Ramos (cell line): ENCODE results near the gene PAAF1.

Experiments
- in situ Hi-C: fragments of 300-500 bp; cut with MboI; formaldehyde crosslinking; loops from one replicate; pipeline ENCODE4 v1.14.3; 2022; ENCODE audit warnings: low sequenced_read_pairs; ENCODE audit not compliant: unreplicated experiment

The PAAF1 gene

DNA sequence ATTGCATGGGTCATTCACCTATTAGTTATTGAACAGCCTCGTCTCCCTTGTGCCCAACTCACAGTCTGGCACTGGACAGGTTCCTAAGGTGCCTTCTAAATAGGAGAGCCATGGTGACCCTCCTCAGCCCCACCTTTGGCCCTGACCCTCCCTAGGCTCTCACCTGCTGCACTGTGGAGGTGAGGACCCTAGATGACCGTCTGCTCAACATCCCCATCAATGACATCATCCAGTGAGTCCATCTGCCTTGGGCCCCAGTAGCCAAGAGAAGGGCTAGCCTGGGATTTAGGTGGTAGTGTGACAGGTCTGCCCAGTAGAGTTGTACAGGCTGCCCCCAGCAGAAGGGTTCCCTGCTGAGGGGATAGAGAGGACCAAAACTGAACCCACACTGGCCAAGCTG lies 92.3 kb downstream of the PAAF1 start:
- in situ Hi-C loops = loop anchor here (5.0 kb wide), 2 partner anchors 68 to 478 kb away; no protein-coding TSS in a partner anchor

DNA sequence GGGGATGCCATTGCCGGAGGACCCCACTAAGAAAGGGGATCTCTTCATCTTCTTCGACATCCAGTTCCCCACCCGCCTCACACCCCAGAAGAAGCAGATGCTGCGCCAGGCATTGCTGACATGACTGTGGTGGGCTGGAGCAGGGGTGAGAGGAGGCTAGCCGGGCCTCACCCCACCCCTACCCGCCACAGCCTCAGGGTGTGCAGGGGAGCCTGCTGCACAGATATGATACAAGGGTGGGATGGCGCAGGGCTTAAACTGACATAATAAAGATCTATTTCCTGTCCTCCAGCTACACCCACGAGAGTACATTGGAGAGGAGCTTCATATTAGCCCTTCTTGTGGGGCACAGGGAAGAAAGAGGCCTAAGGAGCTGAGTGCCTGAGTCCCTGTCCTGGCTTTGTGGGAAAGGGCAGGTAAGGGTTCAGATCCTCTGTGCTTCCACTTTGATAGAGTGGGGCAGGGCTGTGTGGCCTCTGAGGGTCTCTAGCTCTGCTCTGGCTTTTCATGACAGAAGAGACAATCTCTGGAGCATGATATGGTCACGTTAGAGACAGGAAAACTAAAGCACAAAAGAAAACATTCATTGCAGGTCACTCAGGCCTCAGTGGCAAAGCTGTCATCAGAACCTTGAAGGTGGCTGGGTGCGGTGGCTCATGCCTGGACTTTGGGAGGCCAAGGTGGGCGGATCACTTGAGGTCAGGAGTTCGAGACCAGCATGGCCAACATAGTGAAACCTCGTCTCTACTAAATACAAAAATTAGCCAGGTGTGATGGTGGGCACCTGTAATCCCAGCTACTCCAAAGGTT lies 93.4 kb downstream of the PAAF1 start:
- in situ Hi-C loops = loop anchor here (5.0 kb wide), 2 partner anchors 67 to 477 kb away; no protein-coding TSS in a partner anchor

DNA sequence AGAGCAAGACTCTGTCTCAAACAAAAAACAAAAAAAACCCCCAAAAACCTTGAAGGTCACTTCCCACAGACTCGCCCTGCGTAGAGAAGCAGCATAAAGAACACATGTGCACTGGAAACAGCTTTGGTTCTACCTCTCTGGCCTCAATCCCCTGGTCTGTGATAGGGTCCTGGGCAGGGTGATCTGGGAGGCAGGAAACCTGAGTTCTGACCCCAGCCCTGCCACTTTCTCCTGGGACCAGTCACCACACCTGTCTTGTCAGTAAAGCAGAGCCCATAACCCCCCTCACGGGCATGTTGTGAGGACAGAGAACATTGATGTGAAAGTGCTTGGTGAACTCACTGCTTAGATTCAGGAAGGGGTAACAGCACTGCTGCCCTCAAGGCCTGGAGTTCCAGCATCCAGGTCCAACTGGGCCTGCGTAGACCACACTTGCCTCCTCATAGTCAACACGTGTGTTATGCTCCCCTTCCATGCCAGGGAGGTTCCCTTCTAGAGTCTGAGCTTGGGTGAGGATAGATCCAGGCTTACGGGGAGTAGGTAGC lies 94.4 kb downstream of the PAAF1 start:
- in situ Hi-C loops = no loop called here

DNA sequence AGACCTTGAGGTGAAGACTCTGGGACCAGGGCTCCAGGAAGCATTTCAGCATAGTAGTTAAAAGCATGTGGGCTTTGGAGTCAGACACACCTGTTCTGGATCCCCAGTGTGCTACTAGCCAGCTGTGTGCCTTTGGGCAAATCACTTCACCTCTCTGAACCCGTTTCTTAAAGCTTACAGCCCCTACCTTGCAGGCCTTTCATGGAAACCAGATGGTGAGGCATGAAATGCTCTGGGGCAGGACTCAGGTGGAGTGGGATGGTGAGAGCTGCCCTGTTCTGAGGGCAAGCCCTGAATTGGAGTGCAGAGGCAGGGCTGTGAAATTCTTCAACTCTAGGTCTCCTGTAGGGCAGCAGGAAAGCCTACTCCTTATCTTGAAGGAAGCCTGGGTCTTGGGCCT lies 95.4 kb downstream of the PAAF1 start:
- in situ Hi-C loops = no loop called here

DNA sequence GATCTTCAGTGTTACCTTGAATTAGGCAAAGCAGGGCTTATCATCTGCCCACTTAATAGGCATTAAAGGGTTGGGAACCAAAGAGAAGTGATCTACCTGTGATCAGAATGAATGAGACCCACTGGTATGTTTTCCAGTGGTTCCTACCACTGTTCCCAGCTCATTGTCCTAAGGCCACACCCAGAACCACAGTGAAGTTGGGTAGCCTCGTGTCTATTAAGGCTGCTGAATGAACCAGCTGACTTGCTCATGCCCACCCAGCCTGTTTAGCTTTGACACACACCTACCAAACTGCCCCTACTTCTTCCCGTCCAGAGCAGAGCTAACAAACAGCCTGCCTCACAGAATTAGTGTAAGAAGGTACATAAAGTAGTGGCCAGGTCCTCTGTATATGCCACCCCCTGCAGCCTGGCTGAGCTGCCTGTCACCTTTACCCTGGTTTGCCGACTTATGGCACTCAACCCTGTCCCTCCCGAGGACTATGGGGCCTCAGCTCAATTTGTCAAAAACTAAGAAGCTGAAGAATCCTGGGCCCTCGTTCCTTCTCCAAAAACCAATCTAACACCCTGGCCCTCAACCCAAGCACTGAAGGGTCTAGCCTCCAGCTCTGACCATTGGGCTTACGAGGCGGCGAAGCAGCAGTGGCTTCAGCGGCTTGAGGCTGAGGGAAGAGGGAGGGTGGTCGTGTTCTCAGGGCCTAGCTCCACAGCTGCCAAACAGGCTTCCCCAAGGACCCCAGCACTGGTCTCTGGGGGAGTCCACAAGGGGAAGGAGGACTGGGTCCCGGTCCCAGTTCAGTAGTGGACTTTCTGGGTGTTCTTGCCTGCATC lies 96.0 kb downstream of the PAAF1 start:
- in situ Hi-C loops = no loop called here

DNA sequence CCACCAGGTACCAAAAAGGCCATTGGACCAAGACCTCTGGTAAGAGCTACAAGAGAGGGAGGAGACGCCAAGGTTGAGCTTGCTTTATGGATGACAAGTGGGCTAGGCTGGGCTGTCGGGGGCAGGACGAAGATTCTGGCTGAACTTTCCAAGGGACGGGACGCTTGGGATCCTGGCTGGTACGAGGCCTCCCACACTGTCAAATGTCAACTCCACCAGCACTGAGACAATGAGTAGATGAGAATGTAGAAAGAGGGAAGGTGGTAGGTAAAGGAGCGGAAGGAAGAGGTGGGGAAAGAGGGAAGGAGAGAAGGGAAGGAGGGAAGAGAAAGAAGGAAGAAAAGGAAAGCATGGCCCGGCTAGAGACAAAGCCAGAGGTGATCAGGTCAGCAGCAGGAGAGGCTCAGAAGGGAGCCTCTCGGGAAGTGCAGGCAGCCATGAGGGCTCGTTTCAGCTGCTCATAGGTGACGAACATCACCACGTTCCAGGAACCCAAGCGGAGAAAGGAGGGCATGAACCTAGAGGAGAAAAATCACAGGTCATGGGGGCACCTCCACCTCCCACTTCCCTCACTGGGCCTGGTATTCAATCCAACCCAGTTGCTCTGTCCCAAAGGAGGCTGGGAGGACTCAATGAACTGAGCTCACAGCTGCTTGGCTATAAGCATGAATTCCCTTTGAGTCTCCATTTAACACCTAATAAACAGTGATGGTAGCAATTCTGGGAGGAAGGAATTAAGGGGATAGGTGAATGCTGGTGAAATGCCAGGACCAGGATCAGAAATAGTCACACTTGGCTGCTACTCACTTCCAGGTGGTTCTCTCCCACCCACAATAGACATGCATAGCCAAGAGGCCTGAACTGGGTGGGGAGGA lies 98.0 kb downstream of the PAAF1 start:
- in situ Hi-C loops = no loop called here

DNA sequence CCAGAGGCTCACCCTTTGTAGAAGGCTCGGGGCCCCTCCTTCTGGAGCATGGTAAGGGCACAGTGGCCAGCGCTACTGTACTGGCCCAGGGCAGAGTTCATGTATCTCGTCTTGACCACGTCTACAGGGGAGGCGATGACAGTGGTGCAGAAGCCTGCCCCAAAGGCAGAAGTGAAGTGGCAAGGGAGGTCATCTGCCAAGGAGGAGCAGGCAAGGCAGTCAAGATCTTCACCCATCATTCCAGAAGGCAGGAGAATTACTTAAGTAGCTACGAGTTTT lies 98.6 kb downstream of the PAAF1 start:
- in situ Hi-C loops = no loop called here

DNA sequence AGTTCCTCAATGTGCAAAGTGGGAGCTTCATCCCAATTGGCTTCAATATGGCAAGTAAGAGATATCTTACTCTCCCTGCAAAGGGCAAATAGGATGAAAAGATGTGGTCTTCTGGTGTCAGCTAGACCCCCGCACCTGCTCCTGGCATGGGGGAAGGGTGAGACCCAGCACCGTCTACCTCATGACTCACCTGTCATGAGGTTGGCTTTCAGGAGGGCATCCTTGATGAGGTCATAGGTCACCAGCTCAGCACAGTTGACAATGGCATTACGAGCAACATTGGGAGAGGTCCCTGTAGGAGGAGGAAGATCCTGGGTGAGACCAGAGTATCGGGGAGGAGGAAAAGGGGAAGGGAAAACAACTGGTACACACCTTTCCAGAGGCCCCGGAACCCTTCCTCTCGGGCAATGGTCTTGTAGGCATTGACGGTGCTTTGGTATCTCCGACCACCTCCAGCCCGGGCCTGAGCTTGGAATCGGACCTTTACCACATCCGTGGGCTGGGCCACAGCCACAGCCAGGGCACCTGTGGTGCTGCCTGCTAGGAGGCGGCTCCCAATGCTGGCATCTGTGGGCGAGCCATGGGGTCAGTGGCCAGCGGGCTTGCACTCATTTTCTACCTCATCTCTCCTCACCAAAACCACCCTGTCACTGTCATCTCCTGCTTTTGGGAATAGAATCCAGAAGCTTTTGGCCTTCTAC lies 99.8 kb downstream of the PAAF1 start:
- in situ Hi-C loops = no loop called here

DNA sequence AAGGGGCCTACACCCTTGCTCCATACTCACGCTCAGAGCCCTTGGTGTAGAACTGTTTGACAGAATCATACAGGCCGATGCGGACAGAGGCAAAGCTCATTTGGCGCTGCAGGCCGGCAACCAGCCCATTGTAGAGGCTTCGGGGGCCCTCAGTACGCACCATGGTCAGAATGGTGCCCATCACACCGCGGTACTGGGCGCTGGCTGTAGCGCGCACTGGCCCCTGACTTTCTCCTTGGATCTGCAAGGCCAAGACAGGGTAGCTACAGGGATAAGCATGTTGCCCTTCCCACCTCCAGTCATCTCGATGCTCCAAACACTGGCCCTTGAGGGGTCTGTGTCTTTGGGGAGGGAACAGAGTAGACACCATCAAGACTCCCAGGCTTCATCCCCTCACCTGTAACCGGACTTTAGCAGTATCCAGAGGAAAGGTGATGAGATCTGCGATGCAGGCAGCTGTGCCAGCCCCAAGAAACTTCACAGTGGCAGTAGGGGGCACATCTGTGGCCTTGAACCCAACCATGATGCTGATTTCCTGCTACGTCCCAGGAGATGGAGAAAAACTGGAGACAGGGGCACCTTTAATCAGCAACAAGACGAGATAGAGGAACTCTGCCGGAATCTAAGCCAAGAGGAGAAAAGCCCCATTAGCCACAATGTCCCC lies 101.2 kb downstream of the PAAF1 start:
- in situ Hi-C loops = no loop called here

DNA sequence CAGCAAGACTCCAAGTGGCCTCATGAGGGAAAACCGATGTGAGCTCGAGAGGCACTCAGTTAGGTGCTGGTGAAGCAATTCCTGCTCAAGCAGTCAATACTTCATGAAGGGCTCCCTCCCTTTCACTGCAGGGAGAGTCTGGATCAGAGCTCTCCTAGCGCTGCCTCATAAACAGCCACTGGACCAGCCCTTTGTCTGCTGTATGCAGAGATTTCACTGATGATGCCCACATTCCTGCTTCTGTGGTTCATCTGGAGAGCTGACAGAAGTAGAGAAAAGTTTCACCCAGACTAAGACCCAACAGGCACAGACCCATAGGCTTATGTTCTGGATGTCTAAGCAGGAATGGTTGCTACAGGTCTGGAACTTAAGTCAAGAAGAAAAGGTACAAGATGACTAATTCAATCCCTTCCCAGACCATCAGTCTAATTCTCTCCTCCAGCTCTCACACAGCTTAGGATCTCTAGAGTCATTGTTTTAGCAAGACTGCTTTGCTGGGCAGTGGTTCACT lies 101.8 kb downstream of the PAAF1 start:
- in situ Hi-C loops = no loop called here

DNA sequence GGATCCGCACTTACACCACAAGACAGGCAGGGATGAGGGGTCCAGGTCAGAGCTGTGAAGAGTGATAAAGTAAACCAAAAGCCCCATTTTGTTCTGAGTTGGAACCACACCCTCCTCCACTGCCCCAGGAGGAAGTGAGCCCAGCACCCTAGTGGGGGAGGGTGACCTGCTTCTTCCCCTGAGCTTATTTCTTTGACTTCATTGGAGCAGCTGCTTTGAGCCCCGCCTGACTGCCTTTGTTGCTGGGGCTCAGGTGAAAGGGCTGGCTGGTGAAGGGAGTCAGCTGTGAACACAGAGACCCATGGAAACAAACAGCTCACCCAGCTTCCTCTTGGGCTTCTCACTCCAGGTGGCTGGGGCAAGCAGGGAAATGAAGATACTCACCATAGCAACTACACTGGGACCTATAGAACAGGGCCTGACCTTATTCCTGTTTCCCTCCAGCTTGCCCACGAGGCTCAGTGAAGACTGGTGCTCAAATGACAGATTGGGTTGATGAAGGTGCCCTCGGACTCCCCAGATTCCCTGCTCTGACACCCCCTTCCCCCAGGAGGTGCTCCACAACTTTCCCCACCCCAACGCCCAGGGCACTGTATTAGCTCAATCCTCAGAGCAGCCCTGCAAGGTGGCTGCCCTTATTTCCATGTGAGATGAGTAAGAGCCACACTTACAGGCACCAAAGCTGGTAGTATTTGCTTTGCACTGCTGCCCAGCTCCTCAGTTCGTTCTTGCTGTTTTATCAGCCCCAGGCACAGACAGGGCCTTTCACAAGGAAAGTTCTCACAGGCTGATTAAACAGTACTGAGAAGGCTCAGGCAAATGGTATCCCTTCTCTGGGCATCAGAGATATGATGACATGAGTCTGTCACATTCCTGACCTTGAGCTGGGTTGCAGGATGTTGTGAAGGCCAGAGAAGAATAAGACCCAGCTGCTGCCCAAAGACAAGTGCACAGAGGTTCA lies 103.5 kb downstream of the PAAF1 start:
- in situ Hi-C loops = no loop called here
